Brain microvascular endothelial cell (primary cell): ENCODE data around the gene MPHOSPH9.

Source experiments
- DNase-seq: peaks from one replicate; pipeline ENCODE4 v3.0.0-alpha.2; 2020
- H3K27ac ChIP-seq: fragments of 250-450 bp; sonication (Bioruptor Pico); 2 replicates; pipeline ENCODE4 v1.5.1; 2020; ENCODE audit warnings: mild to moderate bottlenecking, moderate library complexity
- H3K27me3 ChIP-seq: fragments of 250-450 bp; sonication (Bioruptor Pico); replicated peaks from 2 replicates; pipeline ENCODE4 v1.5.1; 2020; ENCODE audit warnings: mild to moderate bottlenecking
- H3K36me3 ChIP-seq: fragments of 250-450 bp; sonication (Bioruptor Pico); replicated peaks from 2 replicates; pipeline ENCODE4 v1.5.1; 2020; ENCODE audit warnings: mild to moderate bottlenecking
- H3K4me3 ChIP-seq: 2 replicates; pipeline ENCODE4 v1.5.1; 2011; ENCODE audit warnings: low read depth, mild to moderate bottlenecking, control low read depth, low read length, moderate library complexity
- CTCF ChIP-seq: IDR thresholded peaks from 2 replicates; pipeline ENCODE4 v1.5.1; 2011; ENCODE audit warnings: low read depth, mild to moderate bottlenecking, moderate library complexity, low read length, control low read depth, inconsistent platforms; ENCODE audit errors: missing control alignments
- in situ Hi-C: cut with HindIII; loops from 2 replicates; pipeline ENCODE4 v1.10.0; 2017; ENCODE audit warnings: low sequenced_read_pairs, low pct_ligation_motif_present

Gene MPHOSPH9

GRCh38 chr12:123237646-123238329 lies 4.8 kb upstream of the MPHOSPH9 start:
- peaks cover 3% of the 10 kb centered on the region for H3K36me3 ChIP-seq
- H3K4me3 ChIP-seq, result no peak overlapping the region
- TF ChIP-seq CTCF, result peak; percentile 84
- no peaks in the 10 kb centered on the region for H3K27me3 ChIP-seq
- no peak overlapping the region for H3K27ac ChIP-seq
- DNase-seq, result peak; percentile 56
- in situ Hi-C loops, result loop anchor here (10.0 kb wide), 1 partner anchor 193 kb away; no protein-coding TSS in a partner anchor

DNA sequence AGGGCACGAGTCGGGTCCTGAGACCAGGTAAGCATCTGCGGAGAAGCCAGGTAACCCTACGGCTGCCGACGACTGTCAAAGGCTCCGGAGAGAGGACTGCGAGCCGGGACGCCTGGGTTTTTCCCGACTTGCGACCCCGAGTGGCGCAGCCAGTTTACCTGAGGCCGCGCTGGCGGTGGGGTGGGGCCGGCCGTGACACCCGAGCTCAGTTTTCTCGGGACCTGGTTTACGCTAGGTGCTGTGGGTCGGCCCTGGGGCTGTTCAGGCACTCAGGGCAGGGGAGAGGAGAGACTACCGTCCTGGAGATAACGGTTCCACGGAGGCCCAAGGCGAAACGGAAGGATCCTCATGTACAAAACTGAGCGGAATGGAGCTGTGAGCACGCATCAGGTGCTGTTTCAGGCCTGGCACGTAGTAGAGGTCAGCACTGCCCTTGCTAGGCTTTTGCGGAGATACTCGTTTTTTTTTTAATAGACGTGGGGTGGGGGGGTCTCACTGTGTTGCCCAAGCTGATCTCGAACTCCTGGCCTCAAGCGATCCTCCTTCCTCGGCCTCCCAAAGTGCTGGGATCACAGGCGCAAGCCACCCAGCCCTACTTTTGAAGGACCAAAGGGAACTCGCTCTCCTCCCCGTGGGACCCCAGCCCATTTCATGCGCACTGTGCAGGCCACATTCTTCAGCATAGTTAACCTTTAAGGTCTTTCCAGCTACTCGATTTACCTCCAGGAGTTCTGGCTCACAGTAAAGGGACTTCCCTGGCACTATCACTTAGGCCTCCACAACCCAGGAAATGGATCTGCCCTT lies 766 bp upstream of the MPHOSPH9 start:
- H3K4me3 ChIP-seq, result peak overlapping the region; percentile 80
- no peak for TF ChIP-seq CTCF
- no peaks in the 10 kb centered on the region for H3K27me3 ChIP-seq
- peak overlapping the region; percentile 53 for H3K27ac ChIP-seq
- in situ Hi-C loops, result loop anchor here (10.0 kb wide), 1 partner anchor 189 kb away; no protein-coding TSS in a partner anchor
- H3K36me3 ChIP-seq, result no peaks in the 10 kb centered on the region
- DNase-seq, result no peak

GRCh38 chr12:123232472-123232806 lies 502 bp downstream of the MPHOSPH9 start:
- peak; percentile 17 for DNase-seq
- in situ Hi-C loops, result loop anchor here (10.0 kb wide), 1 partner anchor 188 kb away; no protein-coding TSS in a partner anchor

GRCh38 chr12:123231931-123232330 lies 1.0 kb downstream of the MPHOSPH9 start:
- in situ Hi-C loops, result loop anchor here (10.0 kb wide), 1 partner anchor 187 kb away; no protein-coding TSS in a partner anchor
- Histone ChIP-seq H3K27ac (no peak overlapping the region), H3K4me3 (peak overlapping the region; percentile 80), H3K27me3 (no peaks in the 10 kb centered on the region), H3K36me3 (no peaks in the 10 kb centered on the region)
- TF ChIP-seq CTCF, result no peak
- DNase-seq, result no peak

More at GRCh38 chr12:123232472-123232806, 502 bp downstream of the MPHOSPH9 start:
- H3K4me3 ChIP-seq, result peak overlapping the region; percentile 80
- peak overlapping the region; percentile 73 for H3K27ac ChIP-seq
- TF ChIP-seq CTCF, result no peak
- no peaks in the 10 kb centered on the region for H3K36me3 ChIP-seq
- H3K27me3 ChIP-seq, result no peaks in the 10 kb centered on the region

DNA sequence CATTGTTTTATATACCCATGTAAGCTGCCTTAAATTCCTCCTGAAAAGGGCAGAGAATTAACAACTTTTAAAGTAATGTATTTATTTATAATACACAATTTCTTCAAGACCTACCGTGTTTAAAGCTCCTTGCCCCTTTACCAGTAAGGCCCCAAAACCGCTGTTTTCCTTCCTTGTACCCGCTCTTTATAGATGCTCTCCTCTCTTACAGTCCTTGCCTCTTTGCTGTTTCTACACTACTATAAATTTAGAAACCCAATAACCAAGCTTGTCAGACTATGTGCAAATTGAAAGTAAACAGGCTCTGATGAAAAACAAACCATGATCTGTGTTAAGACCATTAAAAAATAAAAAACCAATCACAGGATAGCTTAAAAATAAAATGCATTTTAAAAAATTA lies 3.9 kb downstream of the MPHOSPH9 start:
- H3K27ac ChIP-seq, result no peak overlapping the region
- TF ChIP-seq CTCF, result no peak
- no peaks in the 10 kb centered on the region for H3K36me3 ChIP-seq
- DNase-seq, result no peak
- in situ Hi-C loops, result no loop called here
- H3K27me3 ChIP-seq, result no peaks in the 10 kb centered on the region
- H3K4me3 ChIP-seq, result no peak overlapping the region
